Endodermal cell (in vitro differentiated cells): ENCODE data around the gene GIMAP5. TPM values are rescaled to one million over a fixed set of nuclear protein-coding genes. Genes with fewer than 3 reads are reported as not detected.

Source experiments
- DNase-seq: peaks from one replicate; pipeline ENCODE4 v3.0.0-alpha.2; 2017
- H3K27ac ChIP-seq: 2 replicates; pipeline ENCODE4 v1.5.1; 2013; ENCODE audit warnings: mild to moderate bottlenecking, low read depth, low read length, moderate library complexity
- H3K27me3 ChIP-seq: 2 replicates; pipeline ENCODE4 v1.6.1; 2013; ENCODE audit warnings: mild to moderate bottlenecking, low read length, moderate library complexity; ENCODE audit not compliant: insufficient read depth, control insufficient read depth, poor library complexity, severe bottlenecking
- H3K36me3 ChIP-seq: 2 replicates; pipeline ENCODE4 v1.7.0; 2013; ENCODE audit warnings: mild to moderate bottlenecking, low read length, moderate library complexity; ENCODE audit not compliant: control insufficient read depth, insufficient read depth
- H3K4me1 ChIP-seq: one replicate; pipeline ENCODE4 v1.7.0; 2013; ENCODE audit warnings: low read length; ENCODE audit not compliant: control insufficient read depth, insufficient read depth
- H3K4me3 ChIP-seq: 2 replicates; pipeline ENCODE4 v1.5.1; 2013; ENCODE audit warnings: mild to moderate bottlenecking, low read length, moderate library complexity
- H3K9ac ChIP-seq: 2 replicates; pipeline ENCODE4 v1.6.1; 2013; ENCODE audit warnings: mild to moderate bottlenecking, low read length, moderate library complexity; ENCODE audit not compliant: poor library complexity, severe bottlenecking; ENCODE audit errors: extremely low read depth
- H3K9me3 ChIP-seq: 2 replicates; pipeline ENCODE4 v1.6.1; 2013; ENCODE audit warnings: mild to moderate bottlenecking, low read length, moderate library complexity; ENCODE audit not compliant: control insufficient read depth
- H3K27ac Mint-ChIP-seq: 2 replicates; pipeline ENCODE4 v1.8.0; 2020; ENCODE audit warnings: mixed read lengths
- H3K27me3 Mint-ChIP-seq: 2 replicates; pipeline ENCODE4 v1.8.0; 2021; ENCODE audit warnings: mild to moderate bottlenecking, mixed read lengths; ENCODE audit not compliant: insufficient read depth
- H3K36me3 Mint-ChIP-seq: 2 replicates; pipeline ENCODE4 v1.8.0; 2020; ENCODE audit warnings: low read depth, mixed read lengths
- H3K4me1 Mint-ChIP-seq: 2 replicates; pipeline ENCODE4 v1.8.0; 2020; ENCODE audit warnings: mixed read lengths
- H3K4me3 Mint-ChIP-seq: 2 replicates; pipeline ENCODE4 v1.8.0; 2020; ENCODE audit warnings: mild to moderate bottlenecking, moderate library complexity, mixed read lengths
- H3K9me3 Mint-ChIP-seq: 2 replicates; pipeline ENCODE4 v1.8.0; 2020; ENCODE audit warnings: mild to moderate bottlenecking, mixed read lengths
- CTCF ChIP-seq: fragments of 200-600 bp; sonication (generic); conservative IDR thresholded peaks from 2 replicates; pipeline ENCODE4 v1.5.0; 2021; ENCODE audit warnings: antibody characterized with exemption, mild to moderate bottlenecking
- WGBS, 2 experiments: methylation state at CpG; one replicate each; pipeline versions ENCODE4 v1.1.5 to v1.1.7; 2013; ENCODE audit warnings: missing lambda C conversion rate in 2 of 2, mixed read lengths in 1 of 2; ENCODE audit not compliant: insufficient coverage in 1 of 2, insufficient read length in 1 of 2; 5-methylcytosine and 5-hydroxymethylcytosine counted together
- total RNA-seq, 2 donors: library from RNA; stranded (reverse); fragmentation: NEBNext Ultra II Directional in 1 of 2; extraction: Animal tissue kit (Norgen Biotek cat#: 25700) in 1 of 2; gene quantifications; 2 replicates in 1 of 2; 3 replicates in 1 of 2; pipeline ENCODE4 v1.2.1, GENCODE V29; 2021

Gene GIMAP5
- total RNA-seq, 2 donors from 2014 or later, result not detected

- no peak overlapping the region for H3K4me3 ChIP-seq
- Mint-ChIP-seq H3K4me1 (no peaks in the 10 kb centered on the region), H3K27me3 (peaks cover 99% of the 10 kb centered on the region), H3K9me3 (no peaks in the 10 kb centered on the region), H3K4me3 (no peak overlapping the region), H3K36me3 (no peaks in the 10 kb centered on the region), H3K27ac (no peak overlapping the region)
- DNase-seq, result no peak
- H3K36me3 ChIP-seq, result no peaks in the 10 kb centered on the region
- H3K27ac ChIP-seq, result no peak overlapping the region
- H3K4me1 ChIP-seq, result no peaks in the 10 kb centered on the region
- no peak for TF ChIP-seq CTCF
- H3K9me3 ChIP-seq, result no peaks in the 10 kb centered on the region
- peaks cover 97% of the 10 kb centered on the region for H3K27me3 ChIP-seq
- no peak overlapping the region for H3K9ac ChIP-seq
- 76 to 82% methylated on average over 8 to 14 of the region's 14 CpGs for WGBS, 2 experiments
Measured at GRCh38 chr7:150742286-150742968, 5.2 kb downstream of the GIMAP5 start.

DNA sequence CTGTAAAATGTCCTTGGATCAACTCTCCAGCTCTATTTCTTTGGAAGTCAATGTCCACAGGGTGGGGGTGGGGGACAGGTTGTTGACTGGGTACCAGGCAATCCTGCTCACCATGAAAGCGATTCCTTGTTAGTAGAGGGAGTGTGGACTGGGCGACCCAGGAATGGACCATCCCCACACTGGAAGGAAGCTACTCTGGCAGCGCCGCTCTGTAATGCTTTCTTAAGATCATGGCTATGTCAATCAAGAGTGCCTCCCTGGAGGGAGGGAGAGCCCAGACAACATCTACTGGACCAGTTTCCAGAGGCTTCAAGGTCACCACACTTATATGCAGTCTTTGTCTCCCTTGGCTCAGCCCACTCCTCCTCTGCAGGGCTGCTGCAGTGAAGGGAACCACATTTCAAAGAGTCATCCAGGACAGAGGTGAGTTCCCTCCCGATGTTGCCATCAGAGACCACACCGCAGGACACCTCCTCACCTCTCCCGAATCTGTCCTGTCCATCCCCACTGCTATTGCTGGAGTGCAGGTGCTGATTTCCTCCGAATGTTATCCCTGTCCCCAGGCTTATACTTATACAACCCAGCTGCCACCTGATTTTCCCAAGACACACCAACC, 6.9 kb downstream of the GIMAP5 start:
- Mint-ChIP-seq H3K27ac (no peak overlapping the region), H3K36me3 (no peaks in the 10 kb centered on the region), H3K9me3 (no peaks in the 10 kb centered on the region), H3K27me3 (peaks cover 99% of the 10 kb centered on the region), H3K4me1 (no peaks in the 10 kb centered on the region), H3K4me3 (no peak overlapping the region)
- H3K27ac ChIP-seq, result no peak overlapping the region
- no peaks in the 10 kb centered on the region for H3K36me3 ChIP-seq
- no peak overlapping the region for H3K9ac ChIP-seq
- no peak overlapping the region for H3K4me3 ChIP-seq
- TF ChIP-seq CTCF, result no peak
- no peak for DNase-seq
- H3K9me3 ChIP-seq, result no peaks in the 10 kb centered on the region
- WGBS, 2 experiments, result 77 to 80% methylated on average over 8 of the region's 8 CpGs
- H3K4me1 ChIP-seq, result no peaks in the 10 kb centered on the region
- H3K27me3 ChIP-seq, result peaks cover 97% of the 10 kb centered on the region

DNA sequence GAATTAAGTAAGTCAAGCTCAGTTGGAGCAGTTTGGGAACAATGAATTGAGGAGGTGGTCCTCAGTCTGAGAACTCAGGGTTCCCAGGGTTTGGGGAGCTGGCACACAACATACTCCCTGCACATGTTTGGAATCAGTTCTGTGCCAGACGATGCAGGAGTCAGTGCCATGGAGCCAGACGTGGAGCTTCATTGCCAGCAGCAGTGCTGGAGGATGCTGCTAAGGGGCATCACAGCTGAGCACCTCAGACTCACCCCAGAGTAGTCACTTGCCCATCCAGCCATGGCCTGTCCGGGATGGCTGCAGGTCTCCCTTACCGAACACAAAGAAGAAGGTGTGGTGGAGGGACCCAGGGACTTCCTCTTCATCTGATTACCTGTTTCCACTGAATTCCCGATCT, 7.9 kb downstream of the GIMAP5 start:
- no peak overlapping the region for H3K27ac Mint-ChIP-seq

More for the DNA sequence above, 7.9 kb downstream of the GIMAP5 start:
- Mint-ChIP-seq H3K36me3 (no peaks in the 10 kb centered on the region), H3K27me3 (peaks cover 99% of the 10 kb centered on the region), H3K4me1 (no peaks in the 10 kb centered on the region), H3K4me3 (no peak overlapping the region), H3K9me3 (no peaks in the 10 kb centered on the region)
- no peak for TF ChIP-seq CTCF
- no peaks in the 10 kb centered on the region for H3K9me3 ChIP-seq
- H3K9ac ChIP-seq, result no peak overlapping the region
- no peak overlapping the region for H3K4me3 ChIP-seq
- no peaks in the 10 kb centered on the region for H3K4me1 ChIP-seq
- WGBS, 2 experiments, result 82 to 90% methylated on average over 1 to 5 of the region's 5 CpGs
- no peak overlapping the region for H3K27ac ChIP-seq
- H3K27me3 ChIP-seq, result peaks cover 97% of the 10 kb centered on the region
- no peaks in the 10 kb centered on the region for H3K36me3 ChIP-seq
- DNase-seq, result no peak
